Stimulated activated CD4-positive, alpha-beta T cell treated with anti-CD3 and anti-CD28 coated beads, Interleukin-4, amount 100 ng/mL, for 4 hours (primary cell): Measurements from ENCODE around the gene TRABD2B.

Source experiments
- DNase-seq, 2 experiments: peaks; one replicate each; pipeline ENCODE4 v3.0.0-alpha.2; 2020

TRABD2B gene

DNA sequence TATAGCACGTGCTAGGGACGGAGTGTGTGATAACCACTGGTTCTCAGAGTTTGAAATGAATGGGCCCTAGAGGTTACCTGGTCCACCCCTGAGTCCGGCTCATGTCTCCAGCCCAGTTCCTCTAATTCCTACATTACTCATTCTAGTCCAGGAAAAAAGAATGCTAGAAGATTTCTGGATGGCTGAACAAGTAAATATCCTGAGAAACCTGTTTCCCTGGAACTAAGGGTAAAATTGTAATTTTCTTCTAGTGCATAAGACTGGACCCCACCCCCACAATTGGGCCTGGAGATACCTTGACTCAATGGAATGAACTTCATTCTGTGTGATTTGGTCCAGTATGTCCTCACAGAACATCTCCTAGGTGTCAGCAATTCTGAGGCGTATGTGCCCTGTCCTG is 208.4 kb downstream of the TRABD2B start:
- DNase-seq = no peak

GRCh38 chr1:47787560-47787959 is 209.6 kb downstream of the TRABD2B start:
- no peak for DNase-seq

- no peak for DNase-seq
Observed at GRCh38 chr1:47786316-47786715, 210.9 kb downstream of the TRABD2B start.

GRCh38 chr1:47785561-47786271 is 211.5 kb downstream of the TRABD2B start:
- no peak for DNase-seq

DNA sequence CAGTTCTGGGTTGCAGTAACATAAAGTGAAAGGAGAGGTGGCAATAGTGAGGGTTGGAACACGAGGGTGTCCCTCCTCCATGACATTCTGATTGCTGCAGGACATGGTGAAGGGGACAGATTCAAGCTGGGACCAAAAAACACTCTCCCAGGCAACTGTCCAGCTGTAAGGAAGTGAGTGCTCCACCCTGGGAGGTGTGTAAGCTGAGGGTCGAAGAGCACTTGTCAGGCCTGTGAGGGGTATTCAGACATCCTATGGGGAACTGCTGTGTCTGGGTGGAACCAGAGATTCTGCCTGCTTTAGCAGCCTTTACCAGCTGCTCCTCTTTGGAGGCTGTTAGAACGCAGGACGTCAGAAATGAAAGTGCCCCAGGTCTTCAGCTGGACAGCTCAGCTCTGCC is 212.1 kb downstream of the TRABD2B start:
- DNase-seq = no peak

DNA sequence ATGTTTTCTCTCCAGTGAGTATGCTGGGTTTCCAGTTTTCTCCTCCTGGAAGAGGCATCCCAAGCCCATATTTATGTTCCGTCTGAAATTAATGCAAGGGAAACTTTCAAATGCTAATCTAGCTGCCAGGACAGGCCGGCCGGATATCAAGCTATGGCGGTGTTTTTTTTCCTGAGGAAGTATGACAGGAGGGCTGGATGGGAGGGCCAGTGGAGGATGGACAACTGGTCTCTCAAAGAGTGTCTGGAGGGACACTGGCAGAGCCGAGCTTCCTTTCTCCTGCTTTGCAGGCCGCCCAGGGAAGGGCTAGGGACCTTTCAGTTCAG is 212.7 kb downstream of the TRABD2B start:
- DNase-seq = no peak

DNA sequence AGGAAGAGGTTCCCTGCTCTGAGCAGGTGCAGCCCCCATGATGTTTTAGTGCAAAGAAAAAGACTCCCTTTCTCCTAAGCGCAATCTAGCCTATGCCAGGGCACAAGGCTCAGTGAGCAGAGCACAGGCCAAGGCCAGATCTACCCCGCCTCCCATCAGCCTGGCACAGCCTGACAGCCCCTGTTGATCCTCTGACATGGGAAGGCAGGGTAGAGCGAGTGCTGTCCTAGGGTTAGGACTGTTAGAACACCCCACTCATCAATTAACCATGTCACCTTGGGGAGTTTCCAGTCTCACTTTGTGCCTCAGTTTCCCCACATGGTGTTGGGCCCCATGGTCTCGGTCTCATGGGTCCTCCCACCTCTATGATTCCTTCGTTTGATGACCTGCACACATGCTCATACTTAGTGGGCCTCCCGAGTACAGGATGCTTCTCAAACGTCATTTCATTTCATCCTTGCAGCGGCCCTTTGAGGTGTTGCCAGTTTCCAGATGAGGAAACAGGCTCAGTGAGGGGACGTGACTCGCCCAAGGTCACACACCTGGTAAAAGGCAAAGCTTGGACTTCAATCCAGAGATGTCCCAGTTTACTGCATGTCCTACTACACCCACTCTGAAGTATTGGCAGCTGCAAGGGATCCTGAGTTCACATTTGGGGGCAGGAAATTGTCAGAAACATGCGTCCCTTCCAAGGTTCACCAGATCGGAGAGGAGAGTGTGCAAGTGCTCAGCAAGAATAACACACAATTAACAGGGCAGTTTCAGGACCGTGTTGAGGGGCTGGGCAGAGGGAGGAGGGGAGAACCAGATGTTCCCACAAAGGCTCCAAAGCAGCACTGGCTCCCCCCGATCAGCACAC is 213.3 kb downstream of the TRABD2B start:
- no peak for DNase-seq

DNA sequence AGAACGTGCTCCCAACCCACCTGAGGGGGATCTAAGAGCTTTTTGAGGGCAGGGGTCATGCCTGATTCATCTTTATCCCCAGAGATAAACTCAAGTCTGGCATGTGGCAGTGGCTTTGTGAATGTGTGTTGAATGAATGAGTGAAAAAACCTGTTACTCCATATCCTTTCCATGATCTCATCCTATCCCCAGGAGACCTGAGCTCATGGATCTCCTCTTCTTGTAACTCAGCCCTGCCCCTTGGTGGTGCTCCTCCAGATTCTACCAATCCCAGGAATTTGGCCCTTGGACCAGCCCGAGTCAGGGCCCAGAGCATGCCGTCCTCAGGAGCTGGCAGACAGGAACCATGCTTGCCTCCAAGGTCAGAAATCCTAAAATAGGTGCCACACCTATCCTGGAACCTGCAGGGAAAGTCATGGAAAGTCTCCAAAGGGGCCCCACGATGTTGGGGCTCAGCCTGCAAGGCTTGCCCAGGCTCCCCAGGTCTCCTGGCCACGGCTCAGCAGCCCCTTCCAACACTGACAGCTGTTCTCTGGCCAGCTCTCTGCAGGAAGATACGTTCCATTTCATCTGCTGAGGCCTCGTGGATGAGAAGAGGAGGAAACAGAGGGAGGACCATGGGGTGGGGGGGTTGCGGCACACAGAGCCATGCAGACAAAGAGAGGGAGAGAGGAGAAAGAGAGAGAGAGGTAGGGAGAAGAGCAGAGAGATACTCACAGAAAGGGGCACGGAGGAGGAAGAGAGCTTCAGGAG is 214.6 kb downstream of the TRABD2B start:
- no peak for DNase-seq

DNA sequence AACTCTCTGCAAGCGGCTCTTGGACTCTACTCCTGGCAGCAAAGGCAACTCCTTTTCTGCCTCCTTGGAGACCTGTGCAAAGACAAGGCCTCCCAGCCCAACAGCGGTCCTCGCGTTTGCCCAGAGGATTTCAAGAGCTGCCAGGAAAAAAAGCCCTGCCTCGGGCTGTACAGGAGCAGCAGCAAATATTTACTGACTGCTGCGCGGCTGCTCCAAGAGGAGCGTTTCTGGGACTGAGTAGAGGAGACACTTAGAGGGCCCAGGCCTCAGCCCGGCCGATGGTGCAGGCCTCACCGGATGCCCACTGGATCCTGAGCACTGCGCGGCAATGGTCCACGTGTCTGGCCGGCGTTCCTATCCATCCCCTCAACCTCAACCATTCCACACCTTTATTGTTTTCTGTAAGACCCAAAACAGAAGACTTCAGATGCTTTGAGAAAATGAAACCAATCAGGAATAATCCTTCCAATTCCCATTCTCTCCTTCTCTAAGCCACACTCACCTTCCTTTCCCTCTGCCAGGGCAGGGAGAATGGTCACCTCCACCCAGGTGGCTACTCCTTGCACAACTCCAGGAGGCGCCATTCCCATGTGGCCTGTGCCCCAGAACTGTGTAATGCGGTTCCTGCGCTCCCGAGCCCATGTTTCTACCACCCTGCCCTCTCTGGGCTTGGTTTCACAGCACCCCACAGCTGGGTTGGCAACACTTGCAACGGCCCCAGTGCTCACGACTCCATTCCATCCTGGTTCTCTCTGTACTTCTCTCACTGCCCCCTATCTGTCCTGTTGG is 215.8 kb downstream of the TRABD2B start:
- DNase-seq = no peak

DNA sequence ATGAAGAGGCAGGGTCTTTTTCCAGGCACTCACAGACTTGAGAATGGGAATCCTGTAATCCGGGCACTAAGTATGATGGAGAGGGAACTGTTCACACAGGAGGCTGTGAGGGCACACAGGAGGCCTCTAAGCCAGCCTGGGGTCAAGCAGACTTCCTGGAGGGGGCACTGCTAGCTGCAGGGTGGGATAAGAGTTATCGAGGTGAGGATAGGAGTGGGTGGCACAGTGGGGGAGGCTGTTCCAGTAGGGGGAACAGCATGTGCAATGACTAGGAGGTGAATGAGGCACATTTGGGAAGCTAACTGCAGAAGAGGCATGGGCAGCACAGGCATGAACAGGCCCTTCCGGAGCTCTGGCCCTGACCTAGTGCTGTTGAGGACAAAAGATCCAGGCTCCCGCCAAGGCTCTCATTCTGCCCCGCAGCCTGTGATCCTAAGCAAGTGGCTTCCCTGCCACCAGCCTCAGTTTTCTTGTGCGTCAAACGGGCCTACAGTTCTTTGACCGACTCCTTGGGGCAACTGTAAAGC is 216.7 kb downstream of the TRABD2B start:
- DNase-seq = no peak

DNA sequence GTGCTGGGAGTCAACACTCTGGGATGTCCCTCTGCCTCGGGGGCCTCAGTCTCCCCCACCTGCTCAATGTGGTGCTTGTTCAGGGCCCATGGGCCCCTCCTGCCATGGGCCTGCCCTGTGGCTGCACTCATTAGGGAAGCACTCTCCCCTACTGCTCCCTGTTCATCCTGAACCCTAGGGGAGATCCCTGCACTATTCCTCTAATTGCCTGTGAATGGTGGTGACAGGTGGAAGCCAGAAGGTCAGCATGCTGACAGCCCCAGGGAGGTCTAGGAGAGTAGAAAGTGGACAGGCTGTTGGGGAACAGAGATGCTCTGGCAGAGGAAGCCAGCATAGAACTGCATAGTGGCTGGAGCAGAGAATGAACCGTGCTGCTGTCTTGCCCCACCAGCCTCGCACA is 217.6 kb downstream of the TRABD2B start:
- no peak for DNase-seq

GRCh38 chr1:47778280-47778679 is 218.9 kb downstream of the TRABD2B start:
- DNase-seq = no peak

- no peak for DNase-seq
Observed at GRCh38 chr1:47777322-47777721, 219.9 kb downstream of the TRABD2B start.

GRCh38 chr1:47776667-47777131 is 220.5 kb downstream of the TRABD2B start:
- DNase-seq = no peak

- no peak for DNase-seq
Observed at GRCh38 chr1:47774986-47775834, 222.0 kb downstream of the TRABD2B start.

GRCh38 chr1:47772960-47773682 is 224.1 kb downstream of the TRABD2B start:
- no peak for DNase-seq

GRCh38 chr1:47772281-47772680 is 224.9 kb downstream of the TRABD2B start:
- no peak for DNase-seq

GRCh38 chr1:47771751-47772150 is 225.4 kb downstream of the TRABD2B start:
- no peak for DNase-seq

DNA sequence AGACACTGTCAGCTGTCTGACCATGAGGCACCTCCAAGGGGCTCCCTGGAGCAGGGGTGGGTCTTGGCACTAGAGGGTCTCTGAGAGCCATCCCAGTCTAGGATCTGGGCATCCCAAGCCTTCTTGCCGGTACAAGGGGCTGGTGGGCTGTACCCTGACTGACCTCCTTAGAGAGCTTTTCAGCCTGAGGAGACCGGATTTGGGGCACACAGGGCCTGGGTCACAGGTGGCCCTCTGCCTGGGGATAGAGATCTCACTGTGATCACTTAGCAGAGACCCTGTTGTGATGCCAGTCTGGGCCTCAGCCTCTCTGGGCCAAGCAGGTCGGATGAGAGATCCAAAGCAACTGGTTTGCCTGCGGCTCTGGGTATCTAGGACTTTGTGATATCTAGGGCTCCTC is 227.2 kb downstream of the TRABD2B start:
- no peak for DNase-seq

GRCh38 chr1:47769295-47769694 is 227.9 kb downstream of the TRABD2B start:
- no peak for DNase-seq

DNA sequence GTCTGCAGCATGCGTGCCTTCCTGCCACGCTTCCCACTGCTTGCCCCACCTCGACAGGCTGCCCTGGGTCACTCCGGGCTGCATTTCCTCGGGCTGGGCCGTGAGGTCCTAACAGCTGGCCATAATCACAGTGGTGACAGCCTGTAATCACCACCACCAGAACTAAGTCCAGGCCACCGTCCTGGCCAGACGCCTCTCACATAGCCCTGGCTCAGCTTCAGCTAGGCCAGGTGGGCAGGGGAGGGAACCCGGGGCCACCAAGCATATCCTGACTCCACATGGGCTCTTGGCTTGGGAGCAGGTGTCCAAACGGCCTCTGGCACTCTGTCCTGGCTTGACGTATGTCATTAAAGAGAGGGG is 229.5 kb downstream of the TRABD2B start:
- DNase-seq = no peak
